GM12878 (cell line): Measurements from ENCODE around the gene LMAN2L. TPM values are rescaled to one million over a fixed set of nuclear protein-coding genes. Genes with fewer than 3 reads are reported as not detected.

Experiments used
- BACH1 ChIP-seq: fragments of 450-650 bp; IDR thresholded peaks from 2 replicates; pipeline ENCODE4 v1.6.1; 2017; ENCODE audit warnings: mild to moderate bottlenecking, borderline replicate concordance
- DPF2 ChIP-seq: fragments of 450-650 bp; IDR thresholded peaks from 2 replicates; pipeline ENCODE4 v1.6.1; 2017; ENCODE audit warnings: mild to moderate bottlenecking
- EED ChIP-seq: sonication (generic); IDR thresholded peaks from 2 replicates; pipeline ENCODE4 v1.6.1; 2016; ENCODE audit warnings: antibody characterized with exemption, low read depth
- GABPA ChIP-seq: IDR thresholded peaks from 2 replicates; pipeline ENCODE4 v1.6.1; 2014; ENCODE audit warnings: antibody characterized with exemption, low read depth, mild to moderate bottlenecking, inconsistent platforms
- IKZF1 ChIP-seq: fragments of 450-650 bp; conservative IDR thresholded peaks from 2 replicates; pipeline ENCODE4 v1.6.1; 2017; ENCODE audit warnings: antibody characterized with exemption, mild to moderate bottlenecking
- MTA3 ChIP-seq: IDR thresholded peaks from 2 replicates; pipeline ENCODE4 v1.6.1; 2012; ENCODE audit warnings: low read length, inconsistent platforms, borderline replicate concordance
- NFIC ChIP-seq: IDR thresholded peaks from 2 replicates; pipeline ENCODE4 v1.6.1; 2012; ENCODE audit warnings: low read depth, mild to moderate bottlenecking, inconsistent platforms, low read length, moderate library complexity
- NFYB ChIP-seq: IDR thresholded peaks from 2 replicates; pipeline ENCODE4 v1.6.1; 2011; ENCODE audit warnings: low read depth, mild to moderate bottlenecking, low read length, improper control_type of control experiment, moderate library complexity; ENCODE audit not compliant: insufficient read depth
- RCOR1 ChIP-seq: conservative IDR thresholded peaks from 2 replicates; pipeline ENCODE4 v1.6.1; 2012; ENCODE audit warnings: low read depth, low read length, improper control_type of control experiment
- TARDBP ChIP-seq: IDR thresholded peaks from 2 replicates; pipeline ENCODE4 v1.6.1; 2016; ENCODE audit warnings: borderline replicate concordance
- ZNF24 ChIP-seq: fragments of 450-650 bp; IDR thresholded peaks from 2 replicates; pipeline ENCODE4 v1.6.1; 2017; ENCODE audit warnings: antibody characterized with exemption, mild to moderate bottlenecking
- polyA plus RNA-seq, 11 experiments: library from polyadenylated mRNA; depleted of rRNA in 4 of 11; unstranded in 6 of 11; stranded (reverse) in 5 of 11; fragments of >200 nt; fragmentation: Nextera tagmentation in 4 of 11; fragmentation: Illumina TruSeq in 1 of 11; extraction: Ambion mirVana in 4 of 11; extraction: Trizol in 1 of 11; gene quantifications; 1 replicate in 1 of 11; 2 replicates in 10 of 11; pipeline versions ENCODE4 v1.2.1 to v1.2.3, GENCODE V29; 2011 to 2016; ENCODE audit warnings: inconsistent platforms in 2 of 11, missing spikeins in 2 of 11, low read depth in 1 of 11
- total RNA-seq, 4 experiments: library from RNA; depleted of rRNA in 3 of 4; stranded (reverse); fragments of >200 nt in 3 of 4; fragmentation: Illumina TruSeq in 1 of 4; extraction: Trizol in 1 of 4; gene quantifications; 2 replicates each; pipeline versions ENCODE4 v1.2.1 to v1.2.3, GENCODE V29; 2013 to 2021
- TF ChIP-seq, protein P1 (sequence below): fragments of 450-650 bp; formaldehyde crosslinking; IDR thresholded peaks from 2 replicates; pipeline ENCODE4 v1.4.0; 2022; ENCODE audit warnings: mild to moderate bottlenecking, moderate library complexity
- TF ChIP-seq, protein P2 (sequence below): fragments of 450-650 bp; IDR thresholded peaks from 2 replicates; pipeline ENCODE4 v1.6.1; 2017; ENCODE audit warnings: mild to moderate bottlenecking, low read depth, inconsistent platforms; ENCODE audit not compliant: poor library complexity, severe bottlenecking
- TF ChIP-seq, protein P3 (sequence below): IDR thresholded peaks from 2 replicates; pipeline ENCODE4 v1.6.1; 2012; ENCODE audit warnings: low read length, inconsistent platforms
- TF ChIP-seq, protein P4 (sequence below): IDR thresholded peaks from 2 replicates; pipeline ENCODE4 v1.6.1; 2012; ENCODE audit warnings: low read depth, low read length, improper control_type of control experiment
- TF ChIP-seq, protein P5 (sequence below): fragments of 450-650 bp; IDR thresholded peaks from 2 replicates; pipeline ENCODE4 v1.6.1; 2018; ENCODE audit warnings: borderline replicate concordance, mild to moderate bottlenecking; ENCODE audit not compliant: partially characterized antibody
- TF ChIP-seq, protein P6 (sequence below): fragments of 450-650 bp; IDR thresholded peaks from 2 replicates; pipeline ENCODE4 v1.6.1; 2016; ENCODE audit warnings: mild to moderate bottlenecking

The LMAN2L gene
- total and polyA plus RNA-seq, 10 of the 15 experiments (the other 5 are each of a cell fraction or from before 2014, with no cell fraction given), result 5.7 to 16.3 (median 10.7) TPM

DNA sequence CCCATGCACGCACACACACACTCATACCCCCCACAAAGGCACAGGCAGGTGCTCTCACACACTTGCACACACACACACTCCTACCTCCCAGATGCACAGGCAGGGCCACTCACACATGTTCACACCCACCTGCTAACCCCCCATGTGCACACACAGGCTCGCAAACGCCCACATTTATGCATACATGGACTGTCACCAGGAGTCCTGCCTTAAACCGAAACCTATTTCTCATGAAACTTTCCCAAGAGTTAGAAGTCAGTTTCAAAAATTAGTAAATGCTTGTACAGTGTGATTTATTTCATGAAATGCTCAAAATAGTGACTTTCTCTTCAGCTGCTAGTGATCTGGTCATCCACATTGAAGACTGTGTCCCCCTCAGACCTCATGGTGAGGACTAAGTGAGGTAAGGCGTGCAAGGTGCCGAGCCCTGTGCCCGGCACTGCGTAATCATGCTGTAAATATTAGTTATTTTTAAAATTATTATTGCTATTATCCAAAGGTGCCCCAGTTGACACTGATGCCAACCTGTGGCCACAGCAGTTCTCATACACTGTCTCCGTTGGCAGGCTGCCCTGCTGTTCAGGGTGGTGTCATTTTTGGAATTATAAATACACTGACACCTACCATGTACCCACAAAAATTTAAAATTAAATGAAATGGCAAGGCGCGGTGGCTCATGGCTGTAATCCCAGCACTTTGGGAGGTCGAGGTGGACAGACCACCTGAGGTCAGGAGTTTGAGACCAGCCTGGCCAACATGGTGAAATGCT, 33.2 kb upstream of the LMAN2L start (continued):
- TF ChIP-seq, protein P1, sequence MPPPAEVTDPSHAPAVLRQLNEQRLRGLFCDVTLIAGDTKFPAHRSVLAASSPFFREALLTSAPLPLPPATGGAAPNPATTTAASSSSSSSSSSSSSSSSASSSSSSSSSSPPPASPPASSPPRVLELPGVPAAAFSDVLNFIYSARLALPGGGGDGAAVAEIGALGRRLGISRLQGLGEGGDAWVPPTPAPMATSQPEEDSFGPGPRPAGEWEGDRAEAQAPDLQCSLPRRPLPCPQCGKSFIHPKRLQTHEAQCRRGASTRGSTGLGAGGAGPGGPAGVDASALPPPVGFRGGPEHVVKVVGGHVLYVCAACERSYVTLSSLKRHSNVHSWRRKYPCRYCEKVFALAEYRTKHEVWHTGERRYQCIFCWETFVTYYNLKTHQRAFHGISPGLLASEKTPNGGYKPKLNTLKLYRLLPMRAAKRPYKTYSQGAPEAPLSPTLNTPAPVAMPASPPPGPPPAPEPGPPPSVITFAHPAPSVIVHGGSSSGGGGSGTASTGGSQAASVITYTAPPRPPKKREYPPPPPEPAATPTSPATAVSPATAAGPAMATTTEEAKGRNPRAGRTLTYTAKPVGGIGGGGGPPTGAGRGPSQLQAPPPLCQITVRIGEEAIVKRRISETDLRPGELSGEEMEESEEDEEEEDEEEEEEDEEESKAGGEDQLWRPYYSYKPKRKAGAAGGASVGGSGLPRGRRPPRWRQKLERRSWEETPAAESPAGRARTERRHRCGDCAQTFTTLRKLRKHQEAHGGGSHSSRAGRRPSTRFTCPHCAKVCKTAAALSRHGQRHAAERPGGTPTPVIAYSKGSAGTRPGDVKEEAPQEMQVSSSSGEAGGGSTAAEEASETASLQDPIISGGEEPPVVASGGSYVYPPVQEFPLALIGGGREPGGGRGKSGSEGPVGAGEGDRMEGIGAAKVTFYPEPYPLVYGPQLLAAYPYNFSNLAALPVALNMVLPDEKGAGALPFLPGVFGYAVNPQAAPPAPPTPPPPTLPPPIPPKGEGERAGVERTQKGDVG (CRISPR knock-in tag), result no peak
- peak; percentile 63 for TF ChIP-seq DPF2
- TF ChIP-seq, protein P2, sequence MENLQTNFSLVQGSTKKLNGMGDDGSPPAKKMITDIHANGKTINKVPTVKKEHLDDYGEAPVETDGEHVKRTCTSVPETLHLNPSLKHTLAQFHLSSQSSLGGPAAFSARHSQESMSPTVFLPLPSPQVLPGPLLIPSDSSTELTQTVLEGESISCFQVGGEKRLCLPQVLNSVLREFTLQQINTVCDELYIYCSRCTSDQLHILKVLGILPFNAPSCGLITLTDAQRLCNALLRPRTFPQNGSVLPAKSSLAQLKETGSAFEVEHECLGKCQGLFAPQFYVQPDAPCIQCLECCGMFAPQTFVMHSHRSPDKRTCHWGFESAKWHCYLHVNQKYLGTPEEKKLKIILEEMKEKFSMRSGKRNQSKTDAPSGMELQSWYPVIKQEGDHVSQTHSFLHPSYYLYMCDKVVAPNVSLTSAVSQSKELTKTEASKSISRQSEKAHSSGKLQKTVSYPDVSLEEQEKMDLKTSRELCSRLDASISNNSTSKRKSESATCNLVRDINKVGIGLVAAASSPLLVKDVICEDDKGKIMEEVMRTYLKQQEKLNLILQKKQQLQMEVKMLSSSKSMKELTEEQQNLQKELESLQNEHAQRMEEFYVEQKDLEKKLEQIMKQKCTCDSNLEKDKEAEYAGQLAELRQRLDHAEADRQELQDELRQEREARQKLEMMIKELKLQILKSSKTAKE, result no peak
- 0 out of 2 replicates have a peak, but pooled peaks have one; percentile 23 for TF ChIP-seq EED
- no peak for TF ChIP-seq GABPA
- TF ChIP-seq ZNF24, result no peak
- TF ChIP-seq MTA3, result peak; percentile 87; the same call in 1 of the 2 replicates
- TF ChIP-seq, protein P3, sequence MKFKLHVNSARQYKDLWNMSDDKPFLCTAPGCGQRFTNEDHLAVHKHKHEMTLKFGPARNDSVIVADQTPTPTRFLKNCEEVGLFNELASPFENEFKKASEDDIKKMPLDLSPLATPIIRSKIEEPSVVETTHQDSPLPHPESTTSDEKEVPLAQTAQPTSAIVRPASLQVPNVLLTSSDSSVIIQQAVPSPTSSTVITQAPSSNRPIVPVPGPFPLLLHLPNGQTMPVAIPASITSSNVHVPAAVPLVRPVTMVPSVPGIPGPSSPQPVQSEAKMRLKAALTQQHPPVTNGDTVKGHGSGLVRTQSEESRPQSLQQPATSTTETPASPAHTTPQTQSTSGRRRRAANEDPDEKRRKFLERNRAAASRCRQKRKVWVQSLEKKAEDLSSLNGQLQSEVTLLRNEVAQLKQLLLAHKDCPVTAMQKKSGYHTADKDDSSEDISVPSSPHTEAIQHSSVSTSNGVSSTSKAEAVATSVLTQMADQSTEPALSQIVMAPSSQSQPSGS, result peak; percentile 89
- TF ChIP-seq, protein P4, sequence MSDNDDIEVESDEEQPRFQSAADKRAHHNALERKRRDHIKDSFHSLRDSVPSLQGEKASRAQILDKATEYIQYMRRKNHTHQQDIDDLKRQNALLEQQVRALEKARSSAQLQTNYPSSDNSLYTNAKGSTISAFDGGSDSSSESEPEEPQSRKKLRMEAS, result no peak
- TF ChIP-seq BACH1, result no peak
- no peak for TF ChIP-seq TARDBP
- TF ChIP-seq, protein P5, sequence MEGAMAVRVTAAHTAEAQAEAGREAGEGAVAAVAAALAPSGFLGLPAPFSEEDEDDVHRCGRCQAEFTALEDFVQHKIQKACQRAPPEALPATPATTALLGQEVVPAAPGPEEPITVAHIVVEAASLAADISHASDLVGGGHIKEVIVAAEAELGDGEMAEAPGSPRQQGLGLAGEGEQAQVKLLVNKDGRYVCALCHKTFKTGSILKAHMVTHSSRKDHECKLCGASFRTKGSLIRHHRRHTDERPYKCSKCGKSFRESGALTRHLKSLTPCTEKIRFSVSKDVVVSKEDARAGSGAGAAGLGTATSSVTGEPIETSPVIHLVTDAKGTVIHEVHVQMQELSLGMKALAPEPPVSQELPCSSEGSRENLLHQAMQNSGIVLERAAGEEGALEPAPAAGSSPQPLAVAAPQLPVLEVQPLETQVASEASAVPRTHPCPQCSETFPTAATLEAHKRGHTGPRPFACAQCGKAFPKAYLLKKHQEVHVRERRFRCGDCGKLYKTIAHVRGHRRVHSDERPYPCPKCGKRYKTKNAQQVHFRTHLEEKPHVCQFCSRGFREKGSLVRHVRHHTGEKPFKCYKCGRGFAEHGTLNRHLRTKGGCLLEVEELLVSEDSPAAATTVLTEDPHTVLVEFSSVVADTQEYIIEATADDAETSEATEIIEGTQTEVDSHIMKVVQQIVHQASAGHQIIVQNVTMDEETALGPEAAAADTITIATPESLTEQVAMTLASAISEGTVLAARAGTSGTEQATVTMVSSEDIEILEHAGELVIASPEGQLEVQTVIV, result no peak
- no peak for TF ChIP-seq NFYB
- peak; percentile 82; the same call in 1 of the 2 replicates for TF ChIP-seq NFIC
- TF ChIP-seq, protein P6, sequence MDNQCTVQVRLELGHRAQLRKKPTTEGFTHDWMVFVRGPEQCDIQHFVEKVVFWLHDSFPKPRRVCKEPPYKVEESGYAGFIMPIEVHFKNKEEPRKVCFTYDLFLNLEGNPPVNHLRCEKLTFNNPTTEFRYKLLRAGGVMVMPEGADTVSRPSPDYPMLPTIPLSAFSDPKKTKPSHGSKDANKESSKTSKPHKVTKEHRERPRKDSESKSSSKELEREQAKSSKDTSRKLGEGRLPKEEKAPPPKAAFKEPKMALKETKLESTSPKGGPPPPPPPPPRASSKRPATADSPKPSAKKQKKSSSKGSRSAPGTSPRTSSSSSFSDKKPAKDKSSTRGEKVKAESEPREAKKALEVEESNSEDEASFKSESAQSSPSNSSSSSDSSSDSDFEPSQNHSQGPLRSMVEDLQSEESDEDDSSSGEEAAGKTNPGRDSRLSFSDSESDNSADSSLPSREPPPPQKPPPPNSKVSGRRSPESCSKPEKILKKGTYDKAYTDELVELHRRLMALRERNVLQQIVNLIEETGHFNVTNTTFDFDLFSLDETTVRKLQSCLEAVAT, result 0 out of 2 replicates have a peak, but pooled peaks have one; percentile 43
- TF ChIP-seq RCOR1, result no peak
- peak; percentile 42; the same call in 1 of the 2 replicates for TF ChIP-seq IKZF1
